Common myeloid progenitor, CD34-positive (primary cell): ENCODE measurements around the gene COG5. TPM values are rescaled to one million over a fixed set of nuclear protein-coding genes. Genes with fewer than 3 reads are reported as not detected.

Source experiments
- CTCF ChIA-PET: fragments of 350-600 bp; sonication (Branson Sonifier 250); formaldehyde crosslinking; loops from one replicate; lab custom pipeline; 2021; ENCODE audit warnings: antibody characterized with exemption; lab: Charles Lee
- POLR2A ChIA-PET: fragments of 350-600 bp; sonication (Branson Sonifier 250); formaldehyde crosslinking; loops from one replicate; lab custom pipeline; 2021; ENCODE audit warnings: antibody characterized with exemption; lab: Charles Lee
- DNase-seq, 3 donors: peaks; one replicate each; pipeline versions ENCODE4 v3.0.0 to v3.0.0-alpha.2; 2013
- H3K27ac ChIP-seq, 2 experiments: 1 replicate in 1 of 2; 2 replicates in 1 of 2; pipeline ENCODE4 v1.7.0; 2013; ENCODE audit warnings: inconsistent platforms in 2 of 2, low read length in 2 of 2, mild to moderate bottlenecking in 2 of 2, low read depth in 1 of 2, moderate library complexity in 1 of 2; ENCODE audit not compliant: severe bottlenecking in 2 of 2, insufficient read depth in 1 of 2, poor library complexity in 1 of 2
- H3K27me3 ChIP-seq, 5 experiments: replicated peaks in 2 of 5; 1 replicate in 3 of 5; 2 replicates in 2 of 5; pipeline versions ENCODE4 v1.6.1 to v1.7.0; 2013; ENCODE audit warnings: low read length in 4 of 5, mild to moderate bottlenecking in 2 of 5, moderate library complexity in 2 of 5, inconsistent platforms in 1 of 5; ENCODE audit not compliant: insufficient read depth in 5 of 5, control insufficient read depth in 4 of 5
- H3K36me3 ChIP-seq, 4 experiments: 1 replicate in 2 of 4; 2 replicates in 2 of 4; pipeline versions ENCODE4 v1.6.1 to v1.7.0; 2013; ENCODE audit warnings: low read length in 3 of 4, control low read depth in 1 of 4, mild to moderate bottlenecking in 1 of 4; ENCODE audit not compliant: control insufficient read depth in 4 of 4, insufficient read depth in 4 of 4
- H3K4me1 ChIP-seq, 4 experiments: 1 replicate in 3 of 4; 2 replicates in 1 of 4; pipeline versions ENCODE4 v1.6.1 to v1.7.1; 2013; ENCODE audit warnings: low read length in 3 of 4, mild to moderate bottlenecking in 3 of 4, control low read depth in 1 of 4, inconsistent platforms in 1 of 4, moderate library complexity in 1 of 4; ENCODE audit not compliant: control insufficient read depth in 4 of 4, insufficient read depth in 4 of 4; ENCODE audit errors: control extremely low read depth in 1 of 4
- H3K4me3 ChIP-seq, 7 experiments: 1 replicate in 4 of 7; 2 replicates in 3 of 7; pipeline versions ENCODE4 v1.5.1 to v1.7.0; 2013; ENCODE audit warnings: mild to moderate bottlenecking in 7 of 7, low read length in 6 of 7, moderate library complexity in 6 of 7, inconsistent platforms in 2 of 7, low read depth in 2 of 7, control low read depth in 1 of 7; ENCODE audit not compliant: insufficient read depth in 4 of 7, control insufficient read depth in 1 of 7; ENCODE audit errors: extremely low read depth in 1 of 7
- H3K9me3 ChIP-seq, 5 experiments: 1 replicate in 4 of 5; 2 replicates in 1 of 5; pipeline versions ENCODE4 v1.6.1 to v1.7.1; 2013; ENCODE audit warnings: low read length in 4 of 5, mild to moderate bottlenecking in 2 of 5, inconsistent platforms in 1 of 5, low read depth in 1 of 5, moderate library complexity in 1 of 5; ENCODE audit not compliant: control insufficient read depth in 4 of 5, insufficient read depth in 2 of 5; ENCODE audit errors: control extremely low read depth in 1 of 5
- WGBS: methylation state at CpG from one replicate; pipeline ENCODE4 v1.1.5; 2013; ENCODE audit not compliant: insufficient coverage; 5-methylcytosine and 5-hydroxymethylcytosine counted together
- polyA plus RNA-seq: library from polyadenylated mRNA; unstranded; fragments of 120-200 nt; gene quantifications from one replicate; pipeline ENCODE4 v1.2.1, GENCODE V29; 2013

Gene COG5
- 28.6 TPM for polyA plus RNA-seq

DNA sequence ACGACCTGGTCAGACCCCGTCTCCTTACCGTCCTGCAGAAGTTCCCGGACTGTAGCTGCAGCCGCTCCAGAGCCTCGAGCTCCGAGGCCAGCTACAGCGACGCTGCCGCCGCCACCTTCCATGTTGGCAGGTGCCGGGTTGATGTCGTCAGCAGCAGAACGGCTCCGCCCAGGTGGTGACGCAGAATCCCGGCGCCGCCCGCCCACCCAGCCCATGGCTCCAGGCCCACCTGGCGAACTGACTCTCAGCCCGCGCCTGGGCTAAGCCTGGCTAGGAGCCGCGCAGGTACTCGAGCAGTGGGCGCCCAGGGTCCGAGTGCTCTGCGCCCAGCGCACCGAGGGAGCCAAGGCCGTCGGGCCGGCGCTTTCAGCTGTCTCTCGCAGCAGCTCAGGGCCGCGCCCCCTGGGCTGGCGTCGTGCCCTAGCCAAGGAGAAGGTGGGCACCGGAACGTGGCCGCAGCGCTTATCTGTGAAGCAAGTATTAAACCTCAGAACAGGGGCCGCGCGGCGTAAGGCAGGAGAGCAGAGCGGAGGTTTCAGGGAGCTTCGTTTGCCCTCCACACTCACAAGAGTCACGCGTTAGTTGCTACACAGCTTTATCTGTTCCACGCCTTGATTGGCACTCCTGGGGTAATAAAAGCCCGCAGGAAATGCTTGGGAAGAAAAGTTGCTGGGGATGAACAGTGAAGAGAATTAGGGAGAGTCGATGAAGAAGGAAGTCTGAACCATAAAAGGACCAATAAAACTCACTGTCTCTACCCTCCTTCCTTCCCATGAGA is at the start of gene COG5, which contains the start of gene DUS4L:
COG5 (minus strand) TSS at position 146 of the 778 bp plus-strand sequence; CDS start at position 122, 24 bp downstream.
DUS4L (plus strand) TSS at position 197 of the 778 bp plus-strand sequence. CDS start 3,100 bp downstream, outside the sequence.
- ChIA-PET POLR2A (interaction anchor here (1.0 kb wide), 1 partner anchor 16 kb away, joined by 3 read pairs; the partner anchor contains the start of gene BCAP29), CTCF (interaction anchor here (0.8 to 2.7 kb wide), 3 partner anchors 12 to 83 kb away, joined by 3 to 12 read pairs (median 8); partner anchors contain the start of gene BCAP29)
- 0% methylated on average over 42 of the region's 55 CpGs for WGBS
- H3K4me3 ChIP-seq = peak within 1 kb of the TSS; percentile 72 to 99 (median 96)
- no peaks in the 10 kb centered on the region for H3K9me3 ChIP-seq
- no peaks in the 10 kb centered on the region for H3K27me3 ChIP-seq
- peaks cover 0 to 2% (median 0%) of the 10 kb centered on the region in 4 experiments for H3K36me3 ChIP-seq
- peak; percentile 86 to 92 (median 89) for DNase-seq
- H3K27ac ChIP-seq = peak within 1 kb of the TSS; percentile 67 to 89
- H3K4me1 ChIP-seq = peaks cover 25 to 51% (median 37%) of the 10 kb centered on the region in 4 experiments

DNA sequence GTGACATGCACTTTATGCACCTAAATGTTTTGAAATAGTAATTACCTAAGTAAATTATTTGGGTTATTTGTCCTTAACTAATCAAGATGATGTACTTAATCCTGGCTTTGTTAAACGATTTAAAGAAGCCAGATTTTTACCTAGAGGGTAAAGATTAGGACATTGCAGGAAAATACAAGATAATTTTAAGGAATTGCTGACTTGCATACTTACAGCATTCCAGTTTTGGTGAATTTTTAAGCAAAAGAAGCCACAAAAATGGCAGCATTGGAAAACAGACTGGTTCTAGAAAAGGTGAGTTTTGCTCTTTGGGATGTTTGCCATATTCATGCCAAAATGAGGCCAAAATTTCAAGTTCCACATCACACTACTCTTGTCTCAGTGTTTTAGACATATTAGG is 49.7 kb upstream of the COG5 start:
- no peak for DNase-seq
- WGBS = 83% methylated on average over 1 of the region's 1 CpG
- H3K9me3 ChIP-seq = no peaks in the 10 kb centered on the region
- no peak overlapping the region for H3K27ac ChIP-seq
- H3K36me3 ChIP-seq = peaks cover 13 to 33% (median 25%) of the 10 kb centered on the region in 4 experiments
- no peaks in the 10 kb centered on the region for H3K27me3 ChIP-seq
- ChIA-PET POLR2A (no interaction called here), CTCF (no interaction called here)
- no peak overlapping the region for H3K4me3 ChIP-seq
- H3K4me1 ChIP-seq = no peaks in the 10 kb centered on the region

DNA sequence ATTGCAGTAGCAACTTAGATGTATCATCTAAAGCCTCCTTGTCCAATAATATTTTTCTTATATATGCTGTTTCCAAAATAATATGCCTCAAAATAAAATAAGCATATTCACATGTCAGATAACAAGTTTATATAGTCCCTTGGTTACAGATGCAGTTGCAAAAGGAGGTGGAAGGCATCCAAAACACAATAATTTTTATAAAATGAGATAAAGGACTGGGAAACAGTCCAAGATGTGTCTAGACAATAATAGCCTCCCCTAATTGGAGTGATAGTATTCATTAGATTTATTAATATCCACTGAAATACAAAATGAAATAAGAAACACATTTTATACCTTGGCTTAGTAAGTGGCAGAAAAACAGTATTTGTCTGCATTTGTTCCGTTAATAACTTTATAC is 46.6 kb upstream of the COG5 start:
- no CpG with 5 or more reads among the region's 1 CpG for WGBS
- Histone ChIP-seq H3K27ac (no peak overlapping the region), H3K4me1 (no peaks in the 10 kb centered on the region), H3K4me3 (no peak overlapping the region), H3K27me3 (no peaks in the 10 kb centered on the region), H3K36me3 (peaks cover 9 to 26% (median 18%) of the 10 kb centered on the region in 4 experiments), H3K9me3 (no peaks in the 10 kb centered on the region)
- DNase-seq = no peak
- POLR2A ChIA-PET = no interaction called here
- CTCF ChIA-PET = no interaction called here

DNA sequence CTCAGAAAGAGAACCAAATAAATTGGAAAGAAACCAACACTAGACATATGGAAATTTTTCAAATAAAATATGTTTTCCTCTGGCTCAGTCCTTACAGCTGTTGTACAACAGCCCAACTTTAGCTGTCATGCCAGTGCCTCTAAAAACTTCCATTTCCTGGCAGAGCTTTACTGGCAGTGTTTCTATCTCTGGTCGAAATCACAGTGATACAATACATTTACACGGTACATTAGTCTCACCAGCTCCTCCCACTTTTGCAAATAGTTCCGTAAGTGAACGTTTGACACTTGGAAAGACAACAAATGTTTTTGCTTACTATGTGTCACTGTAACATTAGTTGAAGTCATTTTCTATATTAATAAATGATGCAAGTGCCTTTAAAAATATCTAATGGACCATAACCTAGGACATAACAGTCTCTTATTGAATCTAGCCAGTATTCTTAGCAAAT is 46.1 kb upstream of the COG5 start:
- WGBS = no CpG with 5 or more reads among the region's 4 CpGs
- H3K9me3 ChIP-seq = no peaks in the 10 kb centered on the region
- H3K4me1 ChIP-seq = no peaks in the 10 kb centered on the region
- POLR2A ChIA-PET = no interaction called here
- no peak for DNase-seq
- H3K36me3 ChIP-seq = peaks cover 8 to 22% (median 17%) of the 10 kb centered on the region in 4 experiments
- H3K27me3 ChIP-seq = no peaks in the 10 kb centered on the region
- no peak overlapping the region for H3K27ac ChIP-seq
- CTCF ChIA-PET = no interaction called here
- no peak overlapping the region for H3K4me3 ChIP-seq

DNA sequence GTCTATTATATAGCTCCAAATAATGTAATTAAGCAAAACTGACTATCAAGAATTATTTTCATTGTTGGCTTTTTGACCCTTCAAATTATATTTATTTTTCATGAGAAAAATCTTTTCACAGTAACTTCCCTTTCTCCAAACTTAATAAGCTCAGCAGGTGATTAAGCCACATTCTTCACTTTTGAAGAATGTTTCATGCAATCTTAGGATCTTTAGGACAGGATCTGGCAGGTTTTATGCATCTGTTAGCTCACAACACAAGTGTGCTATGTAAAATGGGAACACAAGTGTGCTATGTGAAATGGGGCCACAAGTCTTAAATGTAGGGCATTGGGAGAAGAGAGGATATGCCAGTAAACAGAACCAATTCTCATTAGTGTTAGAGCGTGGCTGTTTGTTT is 42.6 kb upstream of the COG5 start:
- Histone ChIP-seq H3K9me3 (no peaks in the 10 kb centered on the region), H3K27me3 (no peaks in the 10 kb centered on the region), H3K4me1 (no peaks in the 10 kb centered on the region), H3K27ac (no peak overlapping the region), H3K4me3 (no peak overlapping the region), H3K36me3 (peaks cover 5 to 7% (median 6%) of the 10 kb centered on the region in 4 experiments)
- POLR2A ChIA-PET = no interaction called here
- whole genome bisulfite sequencing = no CpG with 5 or more reads among the region's 1 CpG
- CTCF ChIA-PET = interaction anchor here (1.6 kb wide), 1 partner anchor 9 kb away, joined by 4 read pairs; no protein-coding TSS in a partner anchor
- DNase-seq = no peak

DNA sequence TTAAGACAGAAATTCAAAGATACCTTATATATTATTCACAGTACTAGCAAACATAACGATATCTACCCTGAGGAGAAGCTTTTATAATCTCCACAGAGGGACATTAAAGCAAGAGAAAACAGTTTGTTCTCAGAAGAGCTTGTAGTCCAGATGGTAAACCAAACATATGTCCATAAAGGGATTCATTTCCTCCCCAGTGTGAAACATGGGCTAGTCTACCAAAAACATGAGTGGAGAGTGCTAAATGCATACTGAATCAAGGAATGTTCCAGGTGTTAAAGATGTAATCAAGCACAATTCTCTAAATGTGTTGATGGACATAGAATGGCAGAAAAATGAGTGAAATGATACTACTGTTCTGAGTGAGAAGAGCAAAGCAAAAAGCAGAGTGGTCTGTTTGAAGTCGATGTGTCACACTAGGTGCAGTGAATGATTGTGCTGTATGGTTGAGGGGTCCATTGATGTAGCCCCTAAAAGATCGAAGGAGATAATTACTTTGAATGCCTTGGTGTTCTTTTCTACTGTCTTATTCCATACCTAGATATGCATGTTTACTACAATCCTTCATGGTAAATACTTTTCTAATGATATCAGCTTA is 41.6 kb upstream of the COG5 start:
- H3K4me3 ChIP-seq = no peak overlapping the region
- no peaks in the 10 kb centered on the region for H3K4me1 ChIP-seq
- H3K27me3 ChIP-seq = no peaks in the 10 kb centered on the region
- H3K27ac ChIP-seq = no peak overlapping the region
- H3K9me3 ChIP-seq = no peaks in the 10 kb centered on the region
- no peak for DNase-seq
- no CpG with 5 or more reads among the region's 3 CpGs for WGBS
- peaks cover 7 to 15% (median 10%) of the 10 kb centered on the region in 4 experiments for H3K36me3 ChIP-seq
- POLR2A ChIA-PET = no interaction called here
- CTCF ChIA-PET = no interaction called here

DNA sequence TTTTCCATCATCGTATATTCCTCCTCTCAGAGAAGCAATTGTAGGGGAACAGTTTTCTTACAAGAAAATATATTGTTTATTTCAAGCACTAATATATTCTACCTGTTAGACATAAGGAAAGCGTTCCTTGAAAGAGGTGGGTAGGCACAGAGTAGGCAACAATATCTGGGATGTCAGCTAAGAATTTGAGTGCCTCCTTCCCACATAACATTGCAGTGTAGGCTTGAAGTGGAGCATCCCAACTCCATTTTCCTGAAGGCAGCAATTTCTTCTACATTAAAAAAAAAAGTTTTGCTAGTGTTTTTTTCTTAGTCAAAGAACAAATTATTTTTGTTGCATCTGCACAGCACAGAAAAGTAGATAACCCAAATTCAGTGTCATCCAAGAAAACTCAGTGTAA is 37.1 kb upstream of the COG5 start:
- CTCF ChIA-PET = no interaction called here

More for the DNA sequence above, 37.1 kb upstream of the COG5 start:
- Histone ChIP-seq H3K36me3 (peaks cover 8 to 19% (median 13%) of the 10 kb centered on the region in 4 experiments), H3K27ac (no peak overlapping the region), H3K27me3 (no peaks in the 10 kb centered on the region), H3K4me3 (no peak overlapping the region), H3K9me3 (no peaks in the 10 kb centered on the region), H3K4me1 (no peaks in the 10 kb centered on the region)
- no CpG with 5 or more reads among the region's 2 CpGs for WGBS
- DNase-seq = no peak
- POLR2A ChIA-PET = no interaction called here
